GF-D8 (cell line): ENCODE results near the gene COA3.

Experiments
- DNase-seq: peaks from one replicate; lab custom pipeline; 2025; lab: John Stamatoyannopoulos, UW

Gene COA3

DNA sequence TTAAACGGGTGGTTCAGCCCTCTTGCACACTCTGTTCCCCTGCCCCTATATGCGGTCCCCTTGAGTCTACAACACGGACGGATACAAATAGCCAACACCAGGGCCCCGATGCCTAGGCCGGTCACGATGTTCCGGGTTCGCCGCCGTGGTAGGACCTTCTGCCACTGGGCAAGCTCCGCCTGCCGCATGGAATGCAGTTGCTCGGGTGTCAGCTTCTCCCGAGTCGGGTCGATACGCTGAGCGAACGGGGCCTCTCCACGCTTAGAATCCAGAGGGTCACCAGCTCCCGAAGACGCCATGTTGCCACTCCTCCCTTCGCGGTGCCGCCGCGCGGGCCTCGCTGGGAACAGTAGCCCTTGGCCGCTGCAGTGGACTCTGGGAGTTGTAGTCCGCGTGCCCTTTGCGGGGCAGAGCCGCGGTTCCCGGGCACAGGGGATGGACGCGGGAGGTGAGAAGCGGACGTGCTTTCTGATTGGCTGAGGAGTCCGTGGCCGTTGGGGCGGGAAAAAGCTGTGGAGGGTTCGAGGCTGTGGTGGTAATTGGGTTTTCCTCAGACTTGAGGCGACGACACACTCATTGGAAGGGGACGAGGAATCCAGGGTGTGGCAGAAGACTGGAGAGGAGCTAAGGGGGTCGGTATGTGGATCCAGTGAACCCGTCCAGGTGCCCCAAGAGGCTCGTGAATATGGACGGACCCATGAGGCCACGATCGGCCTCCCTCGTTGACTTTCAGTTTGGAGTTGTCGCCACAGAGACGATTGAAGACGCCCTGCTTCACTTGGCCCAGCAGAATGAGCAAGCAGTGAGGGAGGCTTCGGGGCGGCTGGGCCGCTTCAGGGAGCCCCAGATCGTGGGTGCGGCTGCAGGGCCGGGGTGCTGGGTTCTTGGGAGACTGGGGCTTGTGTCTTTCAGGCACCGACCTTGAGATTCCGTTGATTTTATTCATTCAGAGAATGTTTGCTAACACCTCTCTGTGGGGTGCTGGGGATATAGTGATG is at the start of gene COA3, which contains the start of gene CNTD1:
Gene COA3, minus strand, starts transcription at position 322 of the 998 bp plus-strand sequence. Its CDS starts 23 bp downstream, at position 299.
Gene CNTD1, plus strand, starts transcription at position 479 of the 998 bp plus-strand sequence. Its CDS starts 207 bp downstream, at position 686.
- peak; percentile 29 for DNase-seq

- DNase-seq: no peak
Measured at GRCh38 chr17:42848093-42848492, 49.6 kb upstream of the COA3 start.

GRCh38 chr17:42846594-42847280 is 48.2 kb upstream of the COA3 start:
- DNase-seq: no peak

DNA sequence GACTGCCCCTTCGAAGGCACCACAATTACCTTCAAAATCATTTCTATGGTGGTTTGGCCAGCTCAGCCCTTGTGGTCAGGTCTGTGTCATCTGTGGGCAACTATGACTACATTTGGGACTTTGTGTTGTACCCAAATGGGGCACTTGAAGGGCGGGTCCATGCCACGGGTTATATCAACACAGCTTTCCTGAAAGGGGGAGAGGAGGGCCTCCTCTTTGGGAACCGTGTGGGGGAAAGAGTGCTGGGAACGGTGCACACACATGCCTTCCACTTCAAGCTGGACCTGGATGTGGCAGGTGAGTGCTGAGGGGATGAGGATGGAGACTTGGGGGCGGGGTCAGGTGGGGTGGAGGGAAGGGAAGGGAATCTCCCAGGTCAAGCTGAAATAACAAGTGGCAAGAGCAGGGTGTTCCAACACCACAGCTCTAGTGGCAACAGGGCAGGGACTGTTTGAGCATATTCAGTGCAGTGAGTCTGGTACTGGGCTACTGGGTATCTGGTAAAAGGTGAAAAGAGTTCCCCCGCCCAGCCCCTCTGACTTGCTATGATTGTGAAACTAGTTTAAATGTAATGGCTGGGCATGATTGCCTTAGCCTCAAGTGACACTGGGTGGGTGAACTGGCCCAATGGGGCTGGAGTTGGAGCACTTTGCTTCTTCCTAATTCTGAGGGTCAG is 47.6 kb upstream of the COA3 start:
- no peak for DNase-seq

DNA sequence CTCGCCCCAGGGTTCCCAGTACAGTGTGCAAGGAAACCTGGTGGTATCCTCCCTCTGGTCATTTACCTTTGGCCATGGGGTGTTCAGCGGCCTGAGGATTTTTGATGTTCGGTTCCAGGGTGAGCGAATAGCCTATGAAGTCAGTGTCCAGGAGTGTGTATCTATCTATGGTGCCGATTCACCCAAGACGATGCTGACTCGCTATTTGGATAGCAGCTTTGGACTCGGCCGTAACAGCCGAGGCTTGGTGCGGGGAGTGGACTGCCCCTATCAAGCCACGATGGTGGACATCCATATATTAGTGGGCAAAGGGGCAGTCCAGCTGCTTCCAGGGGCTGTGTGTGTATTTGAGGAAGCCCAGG is 47.0 kb upstream of the COA3 start:
- DNase-seq: no peak

GRCh38 chr17:42844761-42845555 is 46.5 kb upstream of the COA3 start:
- DNase-seq: no peak

GRCh38 chr17:42844271-42844670 is 45.8 kb upstream of the COA3 start, which contains the start of gene AOC2:
AOC2 (plus strand) TSS chr17:42844580; CDS start chr17:42844627, 47 bp downstream.
- no peak for DNase-seq

DNA sequence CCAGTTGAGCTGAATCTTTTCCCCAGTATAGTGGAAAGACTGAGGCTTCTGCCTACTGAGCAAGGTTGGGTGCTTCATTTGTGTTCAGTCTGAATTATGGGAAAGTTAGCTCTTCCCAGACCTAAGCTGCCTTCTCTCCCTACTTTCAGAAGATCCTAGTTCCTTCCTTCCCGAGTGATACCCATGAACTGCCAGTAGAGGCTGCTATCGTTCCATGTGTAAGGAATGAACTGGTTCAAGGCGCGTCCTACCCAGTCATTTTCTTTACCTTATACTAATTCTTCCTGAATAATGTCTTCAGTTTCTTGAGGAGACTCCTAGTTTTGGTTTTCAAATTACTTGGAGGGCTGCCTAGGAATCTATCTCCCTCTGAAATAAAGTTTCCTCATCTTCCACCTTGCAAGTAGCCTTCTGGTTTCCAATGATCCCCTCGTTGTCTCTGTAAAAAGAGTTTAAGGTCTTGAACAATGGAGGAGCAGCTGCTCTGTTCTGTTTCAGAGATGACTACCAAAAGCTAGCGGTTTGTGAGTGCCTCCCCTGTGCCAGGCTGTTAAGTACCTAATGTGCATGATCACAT is 44.9 kb upstream of the COA3 start:
- no peak for DNase-seq

- DNase-seq: no peak
Measured at GRCh38 chr17:42841975-42842685, 43.6 kb upstream of the COA3 start.

DNA sequence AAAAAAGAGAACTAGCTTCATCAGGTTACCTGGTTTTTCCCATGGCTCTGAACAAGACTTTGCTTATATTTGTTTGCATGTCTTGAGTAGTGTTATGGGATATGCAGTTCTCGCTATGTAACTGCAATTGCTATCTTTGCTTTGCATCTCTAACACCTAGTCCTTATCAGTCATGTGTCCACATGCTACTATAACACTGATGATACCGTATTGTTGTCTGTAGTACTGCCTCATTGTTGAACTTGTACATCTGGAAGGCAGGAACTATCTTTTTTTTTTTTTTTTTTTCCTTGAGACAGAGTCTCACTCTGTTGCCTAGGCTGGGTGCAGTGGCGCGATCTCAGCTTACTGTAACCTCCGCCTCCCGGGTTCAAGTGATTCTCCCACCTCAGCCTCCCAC is 37.2 kb upstream of the COA3 start:
- DNase-seq: no peak

GRCh38 chr17:42833767-42834422 is 35.4 kb upstream of the COA3 start:
- no peak for DNase-seq

DNA sequence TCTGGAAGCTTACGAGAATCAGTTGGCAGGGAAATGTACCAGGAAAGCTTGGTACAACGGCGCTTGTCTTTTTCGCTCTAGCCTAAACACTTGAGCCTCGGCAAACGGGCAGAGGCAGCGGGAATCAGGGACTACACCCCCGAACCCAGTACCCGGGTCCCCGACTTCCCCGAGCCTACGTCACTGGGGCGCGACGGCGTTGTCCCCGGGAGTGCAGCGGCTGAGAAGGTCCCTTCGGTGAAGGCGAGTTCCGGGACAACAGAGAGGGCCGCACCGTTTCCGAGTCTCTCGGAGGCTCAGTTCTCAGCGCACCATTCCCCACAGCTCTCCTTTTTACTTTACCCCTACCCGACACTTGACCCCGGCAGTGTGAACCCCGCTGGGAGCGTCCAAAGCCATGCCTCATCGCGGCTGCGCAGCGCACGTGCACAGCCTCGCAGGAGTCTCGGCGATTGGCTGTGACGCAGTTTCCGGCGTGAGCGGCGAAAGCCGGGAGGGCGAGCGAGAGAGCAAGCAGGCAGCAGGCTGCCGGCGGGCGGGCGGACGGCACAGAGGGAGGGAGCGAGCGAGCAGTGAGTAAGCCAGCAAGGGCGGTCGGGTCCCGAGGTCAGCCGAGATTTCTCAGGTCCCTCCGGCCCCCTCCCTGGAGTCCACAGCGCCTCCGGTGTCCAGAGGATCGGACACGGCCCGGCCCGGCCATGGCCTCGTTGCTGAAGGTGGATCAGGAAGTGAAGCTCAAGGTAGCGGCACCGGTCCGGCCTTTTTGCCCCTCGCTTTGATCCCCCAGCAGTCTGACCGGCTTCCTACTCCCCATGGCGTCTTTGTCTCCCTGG is 34.6 kb upstream of the COA3 start, which contains the start of gene PSME3:
Gene PSME3, plus strand, starts transcription at position 464 of the 833 bp plus-strand sequence. Its CDS starts 235 bp downstream, at position 699.
- DNase-seq: peak; percentile 63

GRCh38 chr17:42832213-42832933 is 33.9 kb upstream of the COA3 start:
- DNase-seq: no peak

DNA sequence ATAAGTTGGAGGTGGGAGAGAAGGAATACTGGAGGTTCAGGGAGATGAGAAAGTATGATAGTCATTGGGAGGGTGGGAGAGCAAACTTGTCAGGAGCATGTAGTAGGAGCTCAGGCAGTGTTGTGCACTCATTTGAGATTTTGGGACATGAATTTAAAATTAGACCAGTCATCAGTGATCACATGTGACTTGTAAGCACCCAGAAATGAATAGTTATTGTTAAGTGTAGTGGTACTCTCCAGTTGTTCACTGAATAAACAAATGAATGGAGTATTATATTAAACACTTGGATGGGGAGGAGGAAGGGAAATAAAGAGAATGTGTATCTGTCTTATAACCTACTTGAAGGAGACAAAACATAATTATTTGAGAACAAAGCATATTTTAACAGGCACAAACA is 32.5 kb upstream of the COA3 start:
- no peak for DNase-seq

GRCh38 chr17:42827472-42827871 is 29.0 kb upstream of the COA3 start:
- DNase-seq: no peak

- no peak for DNase-seq
Measured at GRCh38 chr17:42821176-42821575, 22.7 kb upstream of the COA3 start.

- DNase-seq: peak; percentile 30
Measured at GRCh38 chr17:42819939-42820535, 21.5 kb upstream of the COA3 start.

- DNase-seq: no peak
Measured at GRCh38 chr17:42818379-42818778, 19.9 kb upstream of the COA3 start.
